Gastrocnemius medialis (tissue), 4 donors: Measurements from ENCODE around the gene NRG4. TPM values are rescaled to one million over a fixed set of nuclear protein-coding genes. Genes with fewer than 3 reads are reported as not detected.

ENCODE experiments used
- ATAC-seq, 2 donors: fragments of 150-250 bp; one replicate each; pipeline ENCODE4 v1.9.1; 2016
- DNase-seq, 2 donors: peaks; one replicate each; pipeline ENCODE4 v3.0.0-alpha.2; 2019
- H3K27ac ChIP-seq, 4 donors: fragments of 200-600 bp; sonication (generic); 1 replicate in 1 of 4; 2 replicates in 3 of 4; pipeline ENCODE4 v1.5.1; 2016 to 2018; ENCODE audit warnings: mild to moderate bottlenecking in 2 of 4, moderate library complexity in 1 of 4
- H3K27me3 ChIP-seq, 3 donors: fragments of 200-600 bp; sonication (generic) in 2 of 3; 1 replicate in 1 of 3; 2 replicates in 2 of 3; pipeline versions ENCODE4 v1.5.1 to v1.6.0; 2016 to 2019; ENCODE audit warnings: mild to moderate bottlenecking in 1 of 3, moderate library complexity in 1 of 3
- H3K36me3 ChIP-seq, 2 donors: fragments of 200-600 bp; sonication (generic) in 1 of 2; one replicate each; pipeline ENCODE4 v1.5.1; 2017 to 2018
- H3K4me1 ChIP-seq, 2 donors: fragments of 200-600 bp; sonication (generic) in 1 of 2; one replicate each; pipeline ENCODE4 v1.5.1; 2016 to 2017; ENCODE audit warnings: mild to moderate bottlenecking in 2 of 2
- H3K4me3 ChIP-seq, 4 donors: fragments of 200-600 bp; sonication (generic) in 3 of 4; 1 replicate in 1 of 4; 2 replicates in 3 of 4; pipeline ENCODE4 v1.5.1; 2016 to 2019; ENCODE audit warnings: mild to moderate bottlenecking in 2 of 4
- H3K9me3 ChIP-seq, 3 donors: fragments of 200-600 bp; sonication (generic) in 2 of 3; 1 replicate in 1 of 3; 2 replicates in 2 of 3; pipeline ENCODE4 v1.5.1; 2016 to 2019
- POLR2A ChIP-seq, 2 donors: fragments of 450-650 bp; IDR thresholded peaks; one replicate each; pipeline ENCODE4 v1.6.1; 2017; ENCODE audit warnings: antibody characterized with exemption in 2 of 2, mild to moderate bottlenecking in 2 of 2, moderate library complexity in 2 of 2
- in situ Hi-C, 4 donors: fragments of 200-750 bp; cut with MboI; loops; one replicate each; pipeline versions ENCODE4 v1.15.0 to v1.8.0; 2017; ENCODE audit warnings: low sequenced_read_pairs in 4 of 4
- intact Hi-C: fragments of 100-400 bp; cut with DNase I; formaldehyde crosslinking; loops from one replicate; pipeline ENCODE4 v1.15.1; 2023; ENCODE audit warnings: low total_unique reads
- total RNA-seq, 4 donors: library from RNA; depleted of rRNA; stranded (reverse); fragments of >200 nt; gene quantifications; one replicate each; pipeline versions ENCODE4 v1.1.0 to v1.2.3, GENCODE V29; 2016
- TF ChIP-seq, protein P1 (sequence below), 5 experiments: fragments of 450-650 bp in 3 of 5; fragments of 200-600 bp in 2 of 5; sonication (generic) in 2 of 5; IDR thresholded peaks in 4 of 5; conservative IDR thresholded peaks in 1 of 5; 1 replicate in 4 of 5; 2 replicates in 1 of 5; pipeline ENCODE4 v1.5.1; 2016 to 2019; ENCODE audit warnings: antibody characterized with exemption in 5 of 5, mild to moderate bottlenecking in 3 of 5, moderate library complexity in 3 of 5

The NRG4 gene
- total RNA-seq, 4 donors from 2014 or later: 2.0 to 9.8 (median 3.4) TPM

DNA sequence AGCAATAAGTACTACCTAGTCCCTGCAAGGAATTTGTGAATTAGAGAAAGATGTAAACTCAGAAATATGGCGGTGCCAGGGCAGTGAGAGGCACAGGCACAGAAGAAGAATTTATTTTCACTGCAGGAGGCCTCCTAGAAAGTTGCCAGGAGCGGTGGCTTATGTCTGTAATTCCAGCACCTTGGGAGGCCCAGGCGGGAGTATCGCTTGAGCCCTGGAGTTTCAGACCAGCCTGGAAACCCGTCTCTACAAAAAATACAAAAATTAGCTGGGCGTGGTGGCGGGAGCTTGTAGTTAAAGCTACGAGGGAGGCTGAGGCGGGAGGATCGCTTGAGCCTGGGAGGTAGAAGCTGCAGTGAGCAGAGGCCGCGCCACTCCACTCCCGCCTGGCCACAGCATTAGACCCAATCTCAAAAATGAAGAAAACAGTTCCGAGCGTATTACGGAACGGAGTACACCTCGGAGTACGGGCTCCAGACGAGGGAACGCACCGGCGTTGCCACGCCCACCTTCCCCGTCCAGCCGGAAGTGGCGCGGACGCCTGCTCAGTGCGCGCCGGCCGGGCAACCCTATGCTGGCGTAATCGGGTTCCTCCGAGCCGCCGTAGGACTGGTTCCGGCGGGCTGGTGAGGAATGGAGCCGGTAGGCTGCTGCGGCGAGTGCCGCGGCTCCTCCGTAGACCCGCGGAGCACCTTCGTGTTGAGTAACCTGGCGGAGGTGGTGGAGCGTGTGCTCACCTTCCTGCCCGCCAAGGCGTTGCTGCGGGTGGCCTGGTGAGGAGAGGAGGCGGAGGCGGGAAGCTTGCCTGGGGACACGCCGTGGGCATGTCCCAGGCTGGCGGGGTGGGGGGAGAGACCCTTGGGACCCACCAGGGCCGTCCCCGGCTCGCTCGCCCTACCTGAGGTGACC is 108.6 kb downstream of the NRG4 start, which contains the start of gene FBXO22:
FBXO22 (plus strand) TSS at position 548 of the 909 bp plus-strand sequence; CDS start at position 634, 86 bp downstream.
- Histone ChIP-seq H3K36me3 (no peaks in the 10 kb centered on the region), H3K4me1 (peaks cover 3 to 13% of the 10 kb centered on the region in 2 donors), H3K27me3 (no peaks in the 10 kb centered on the region), H3K27ac (peak within 1 kb of the TSS; percentile 78 to 85 (median 82)), H3K4me3 (peak within 1 kb of the TSS; percentile 77 to 96 (median 92)), H3K9me3 (no peaks in the 10 kb centered on the region)
- TF ChIP-seq, protein P1, sequence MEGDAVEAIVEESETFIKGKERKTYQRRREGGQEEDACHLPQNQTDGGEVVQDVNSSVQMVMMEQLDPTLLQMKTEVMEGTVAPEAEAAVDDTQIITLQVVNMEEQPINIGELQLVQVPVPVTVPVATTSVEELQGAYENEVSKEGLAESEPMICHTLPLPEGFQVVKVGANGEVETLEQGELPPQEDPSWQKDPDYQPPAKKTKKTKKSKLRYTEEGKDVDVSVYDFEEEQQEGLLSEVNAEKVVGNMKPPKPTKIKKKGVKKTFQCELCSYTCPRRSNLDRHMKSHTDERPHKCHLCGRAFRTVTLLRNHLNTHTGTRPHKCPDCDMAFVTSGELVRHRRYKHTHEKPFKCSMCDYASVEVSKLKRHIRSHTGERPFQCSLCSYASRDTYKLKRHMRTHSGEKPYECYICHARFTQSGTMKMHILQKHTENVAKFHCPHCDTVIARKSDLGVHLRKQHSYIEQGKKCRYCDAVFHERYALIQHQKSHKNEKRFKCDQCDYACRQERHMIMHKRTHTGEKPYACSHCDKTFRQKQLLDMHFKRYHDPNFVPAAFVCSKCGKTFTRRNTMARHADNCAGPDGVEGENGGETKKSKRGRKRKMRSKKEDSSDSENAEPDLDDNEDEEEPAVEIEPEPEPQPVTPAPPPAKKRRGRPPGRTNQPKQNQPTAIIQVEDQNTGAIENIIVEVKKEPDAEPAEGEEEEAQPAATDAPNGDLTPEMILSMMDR (IDR thresholded peaks at IDR 0.05 in 4 of 5, conservative IDR thresholded peaks at IDR 0.05 in 1 of 5): no peak
- TF ChIP-seq POLR2A (IDR thresholded peaks at IDR 0.05): peak; percentile 58 to 77
- DNase-seq: peak; percentile 81 to 88
- ATAC-seq: peak; percentile 87 to 95
- intact Hi-C loops (loop anchor here (2.0 to 10.0 kb wide), 2 partner anchors 61 to 89 kb away; partner anchors contain the start of gene UBE2Q2), in situ Hi-C loops (no loop called here)

DNA sequence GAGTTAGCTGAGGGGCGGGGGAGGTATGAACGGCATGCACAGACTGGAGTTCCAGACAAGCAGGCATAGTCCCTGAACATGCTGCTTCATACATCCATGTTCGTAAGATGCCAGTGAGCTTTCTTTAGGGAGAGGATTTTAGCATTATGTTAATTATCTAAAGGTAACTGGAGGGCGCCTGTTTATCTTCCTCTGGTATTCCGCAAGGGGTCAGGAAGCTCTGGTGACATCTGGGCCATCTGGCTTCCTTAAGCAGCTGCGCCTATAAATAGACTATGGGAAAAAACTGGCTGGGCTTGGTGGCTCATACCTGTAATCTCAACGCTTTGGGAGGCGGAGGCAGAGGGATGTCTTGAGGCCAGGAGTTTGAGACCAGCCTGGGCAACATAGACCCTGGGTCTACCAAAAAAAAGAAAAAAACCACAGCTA is 110.1 kb downstream of the NRG4 start:
- in situ Hi-C loops (no loop called here), intact Hi-C loops (loop anchor here (2.0 to 10.0 kb wide), 2 partner anchors 59 to 87 kb away; partner anchors contain the start of gene UBE2Q2)
- no peaks in the 10 kb centered on the region for H3K9me3 ChIP-seq
- no peak for TF ChIP-seq POLR2A (IDR thresholded peaks at IDR 0.05)
- TF ChIP-seq, protein P1 (IDR thresholded peaks at IDR 0.05 in 4 of 5, conservative IDR thresholded peaks at IDR 0.05 in 1 of 5): no peak
- H3K36me3 ChIP-seq: no peaks in the 10 kb centered on the region
- no peaks in the 10 kb centered on the region for H3K27me3 ChIP-seq
- ATAC-seq (peak; percentile 45 to 69), DNase-seq (peak in 1 of 2 donors; percentile 66)
- H3K4me3 ChIP-seq: no peak overlapping the region
- peak overlapping the region in 3 of 4 donors; percentile 19 to 84 (median 30) for H3K27ac ChIP-seq
- H3K4me1 ChIP-seq: peaks cover 3 to 13% of the 10 kb centered on the region in 2 donors

DNA sequence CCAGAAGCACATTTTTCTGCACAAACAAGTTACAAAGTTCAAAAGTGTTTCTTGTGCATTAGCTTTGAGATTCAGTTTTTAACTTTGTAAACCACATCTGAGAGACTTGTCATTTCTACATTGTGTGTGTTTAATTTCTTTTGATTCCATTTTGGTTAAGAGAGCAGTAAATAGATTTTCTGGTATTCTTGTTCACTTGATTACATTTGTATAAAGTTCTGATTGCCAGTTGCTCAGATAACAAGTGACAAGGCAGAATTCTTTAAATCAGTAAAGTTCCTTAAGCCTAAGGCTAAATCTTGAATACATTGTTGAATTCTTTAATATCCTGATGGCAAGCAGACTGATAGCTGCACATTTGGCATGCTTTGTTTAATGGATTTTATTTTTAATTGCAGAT is 111.6 kb downstream of the NRG4 start:
- in situ Hi-C loops: no loop called here
- Histone ChIP-seq H3K9me3 (no peaks in the 10 kb centered on the region), H3K27ac (peak overlapping the region in 1 of 4 donors; percentile 84), H3K27me3 (no peaks in the 10 kb centered on the region), H3K4me1 (peaks cover under 1 to 7% of the 10 kb centered on the region in 2 donors), H3K4me3 (no peak overlapping the region), H3K36me3 (no peaks in the 10 kb centered on the region)
- DNase-seq: no peak
- no peak for ATAC-seq
- intact Hi-C loops: loop anchor here (10.0 kb wide), 1 partner anchor 86 kb away; no protein-coding TSS in a partner anchor
- no peak for TF ChIP-seq POLR2A (IDR thresholded peaks at IDR 0.05)
- TF ChIP-seq, protein P1 (IDR thresholded peaks at IDR 0.05 in 4 of 5, conservative IDR thresholded peaks at IDR 0.05 in 1 of 5): no peak

DNA sequence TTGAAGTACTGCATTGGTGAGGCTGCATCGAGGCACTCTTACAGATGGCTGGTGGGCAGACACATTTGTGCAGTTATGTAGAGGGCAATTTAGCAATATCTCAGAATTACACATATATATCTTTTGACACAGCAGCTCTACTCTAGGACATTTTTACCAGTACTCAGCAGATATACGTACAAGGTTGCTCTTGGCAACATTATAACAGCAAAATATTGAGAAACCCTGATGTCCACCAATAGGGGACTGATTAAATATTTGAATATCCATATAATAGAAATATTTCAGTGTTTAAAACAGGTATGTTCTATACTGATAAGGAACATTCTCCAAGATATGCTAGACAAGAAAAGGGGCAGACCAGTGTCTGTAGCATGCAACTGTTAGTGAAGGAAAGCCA is 116.5 kb downstream of the NRG4 start:
- DNase-seq: no peak
- no peak overlapping the region for H3K4me3 ChIP-seq
- no peak for ATAC-seq
- H3K27me3 ChIP-seq: no peaks in the 10 kb centered on the region
- intact Hi-C loops: no loop called here
- H3K27ac ChIP-seq: no peak overlapping the region
- TF ChIP-seq, protein P1 (IDR thresholded peaks at IDR 0.05 in 4 of 5, conservative IDR thresholded peaks at IDR 0.05 in 1 of 5): no peak
- TF ChIP-seq POLR2A (IDR thresholded peaks at IDR 0.05): no peak
- no peaks in the 10 kb centered on the region for H3K4me1 ChIP-seq
- in situ Hi-C loops: no loop called here
- H3K9me3 ChIP-seq: no peaks in the 10 kb centered on the region
- peaks cover 0 to 6% of the 10 kb centered on the region in 2 donors for H3K36me3 ChIP-seq
